ENCODE results near the gene OSTM1.

DNA sequence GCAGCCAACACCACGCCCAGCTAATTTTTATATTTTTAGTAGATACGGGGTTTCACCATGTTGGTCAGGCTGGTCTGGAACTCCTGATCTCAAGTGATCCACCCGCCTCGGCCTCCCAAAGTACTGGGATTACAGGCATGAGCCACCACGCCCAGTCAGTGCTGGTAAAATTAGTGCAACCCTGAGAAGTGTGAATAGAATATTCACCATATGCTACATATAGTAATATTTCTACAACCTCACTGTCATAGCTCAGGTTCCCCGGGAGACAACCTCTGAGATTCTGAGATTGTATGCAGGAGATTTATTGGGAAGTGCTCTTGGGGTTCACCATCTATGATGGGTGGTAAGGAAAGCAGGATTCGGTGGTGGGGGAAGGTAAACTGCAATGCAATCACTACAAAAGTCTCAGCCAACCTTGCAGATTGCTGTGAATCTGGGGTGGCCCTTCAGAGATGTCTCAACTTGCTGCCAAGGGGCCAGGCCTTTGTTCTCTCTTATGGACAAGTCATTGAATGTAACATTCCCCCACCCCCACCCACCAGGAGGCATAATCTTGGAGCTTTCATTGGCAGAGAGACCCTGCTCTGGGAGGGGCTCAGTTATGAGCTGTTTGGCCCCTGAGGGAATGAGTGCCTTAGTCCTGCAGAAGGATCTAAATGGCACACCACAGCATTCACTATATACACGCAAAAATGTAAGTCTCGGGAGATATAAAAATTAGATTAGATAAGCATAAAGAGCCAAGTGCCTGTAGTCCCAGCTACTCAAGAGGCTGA, 82.6 kb downstream of the OSTM1 start:
- TF ChIP-seq CTCF (IDR thresholded peaks at IDR 0.05) (no peak), POLR2A (IDR thresholded peaks at IDR 0.05) (no peak)

Measured in testis (tissue), 2 donors.